DND-41 (cell line): ENCODE results near the gene KRT1.

ENCODE experiments used
- CTCF ChIP-seq: IDR thresholded peaks from 2 replicates; pipeline ENCODE4 v1.5.1; 2012; ENCODE audit warnings: borderline replicate concordance, low read length, moderate library complexity, mild to moderate bottlenecking; ENCODE audit not compliant: poor library complexity, severe bottlenecking; ENCODE audit errors: extremely low read depth
- EZH2 ChIP-seq: IDR thresholded peaks from 3 replicates; pipeline ENCODE4 v1.6.1; 2012; ENCODE audit warnings: borderline replicate concordance, low read depth, mild to moderate bottlenecking, moderate library complexity, low read length, inconsistent platforms; ENCODE audit not compliant: severe bottlenecking

GRCh38 chr12:52645120-52645761 lies 35.0 kb downstream of the KRT1 start:
- no peak for TF ChIP-seq CTCF
- TF ChIP-seq EZH2 = no peak
